OCI-LY7 (cell line): Measurements from ENCODE around the gene EOMES. TPM values are rescaled to one million over a fixed set of nuclear protein-coding genes. Genes with fewer than 3 reads are reported as not detected.

ENCODE experiments used
- BruUV-seq: library from RNA; stranded (reverse); fragments of 400-500 nt; replicated peaks from 2 replicates; lab custom pipeline; 2021; lab: Mats Ljungman, UMichigan
- CTCF ChIA-PET: fragments of 300-600 bp; sonication (Branson Sonifier 250); formaldehyde crosslinking; loops from one replicate; lab custom pipeline; 2022; ENCODE audit warnings: antibody characterized with exemption; ENCODE audit not compliant: unreplicated experiment; lab: Charles Lee
- POLR2A ChIA-PET: fragments of 300-600 bp; sonication (Branson Sonifier 250); formaldehyde crosslinking; loops from one replicate; lab custom pipeline; 2022; ENCODE audit warnings: antibody characterized with exemption; lab: Charles Lee
- DNase-seq: peaks from one replicate; pipeline ENCODE4 v3.0.0-alpha.2; 2015; ENCODE audit warnings: low spot score
- H2AFZ ChIP-seq: fragments of 200-600 bp; sonication (generic), shearing (Covaris generic); 2 replicates; pipeline ENCODE4 v1.6.1; 2014; ENCODE audit warnings: mild to moderate bottlenecking, antibody characterized with exemption, low read length, moderate library complexity
- H3K27ac ChIP-seq: fragments of 200-600 bp; sonication (generic); 2 replicates; pipeline ENCODE4 v1.5.1; 2014; ENCODE audit warnings: mixed run types, low read depth, mild to moderate bottlenecking, moderate library complexity, low read length, inconsistent platforms; ENCODE audit not compliant: poor library complexity, severe bottlenecking
- H3K36me3 ChIP-seq: fragments of 200-600 bp; sonication (generic); 2 replicates; pipeline ENCODE4 v1.6.1; 2014; ENCODE audit warnings: mild to moderate bottlenecking, antibody characterized with exemption, low read length, moderate library complexity, mixed read lengths; ENCODE audit not compliant: insufficient read depth
- H3K4me1 ChIP-seq: fragments of 200-600 bp; sonication (generic); 2 replicates; pipeline ENCODE4 v1.5.1; 2014; ENCODE audit warnings: mild to moderate bottlenecking, low read length; ENCODE audit not compliant: insufficient read depth, poor library complexity, severe bottlenecking
- H3K4me2 ChIP-seq: fragments of 200-600 bp; sonication (generic); 2 replicates; pipeline ENCODE4 v1.6.1; 2014; ENCODE audit warnings: mild to moderate bottlenecking, low read length
- H3K4me3 ChIP-seq: fragments of 200-600 bp; sonication (generic); 2 replicates; pipeline ENCODE4 v1.5.1; 2014; ENCODE audit warnings: mild to moderate bottlenecking, low read depth, low read length; ENCODE audit not compliant: poor library complexity, severe bottlenecking
- H3K79me2 ChIP-seq: fragments of 200-600 bp; sonication (generic); 2 replicates; pipeline ENCODE4 v1.6.1; 2016; ENCODE audit warnings: low read depth, mild to moderate bottlenecking, low read length, moderate library complexity, mixed read lengths; ENCODE audit not compliant: insufficient read depth
- H3K9me2 ChIP-seq: fragments of 200-600 bp; sonication (generic); 2 replicates; pipeline ENCODE4 v1.6.1; 2016; ENCODE audit warnings: mild to moderate bottlenecking, low read length, mixed read lengths; ENCODE audit not compliant: insufficient read depth
- H3K9me3 ChIP-seq: fragments of 200-600 bp; sonication (generic); 2 replicates; pipeline ENCODE4 v1.6.1; 2014; ENCODE audit warnings: mild to moderate bottlenecking, mixed run types, low read length, mixed read lengths
- H4K20me1 ChIP-seq: fragments of 200-600 bp; sonication (generic); 2 replicates; pipeline ENCODE4 v1.6.1; 2014; ENCODE audit warnings: mild to moderate bottlenecking, antibody characterized with exemption, low read length, moderate library complexity, mixed read lengths; ENCODE audit not compliant: insufficient read depth
- EZH2phosphoT487 ChIP-seq: fragments of 200-600 bp; sonication (generic); IDR thresholded peaks from 2 replicates; pipeline ENCODE4 v1.6.1; 2018; ENCODE audit warnings: low read depth, borderline replicate concordance, mild to moderate bottlenecking, mixed run types, antibody characterized with exemption, low read length, moderate library complexity, mixed read lengths
- intact Hi-C: fragments of 100-400 bp; cut with micrococcal nuclease; formaldehyde crosslinking; loops from one replicate; pipeline ENCODE4 v1.10.0; 2022; ENCODE audit not compliant: unreplicated experiment
- total RNA-seq, 2 experiments: library from RNA; depleted of rRNA in 1 of 2; stranded (reverse); fragments of >200 nt in 1 of 2; shearing (Covaris generic) in 1 of 2; gene quantifications; 2 replicates each; pipeline ENCODE4 v1.2.3, GENCODE V29; 2014 to 2022
- TF ChIP-seq, protein P1 (sequence below): fragments of 200-600 bp; sonication (generic); conservative IDR thresholded peaks from 2 replicates; pipeline ENCODE4 v1.5.1; 2014; ENCODE audit warnings: mild to moderate bottlenecking, antibody characterized with exemption, low read length, moderate library complexity, mixed read lengths

EOMES gene
- total RNA-seq, 2 experiments from 2014 or later: not detected

DNA sequence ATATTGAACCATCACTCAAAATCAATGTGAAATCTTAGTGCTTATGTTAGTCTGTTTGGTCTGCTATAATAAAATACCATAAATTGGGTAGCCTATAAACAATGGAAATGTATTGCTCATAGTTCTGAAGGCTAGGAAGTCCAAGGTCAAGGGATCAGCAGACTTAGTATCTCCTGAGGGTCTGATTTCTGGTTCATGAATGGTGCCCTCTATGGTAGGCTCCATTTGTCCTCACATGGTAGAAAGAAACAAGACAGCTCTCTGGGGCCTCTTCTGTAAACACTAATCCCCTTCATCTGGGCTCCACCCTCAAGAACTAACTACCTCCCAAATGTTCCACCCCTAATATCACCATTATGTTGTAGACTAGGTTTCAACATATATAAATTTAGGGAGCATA, 15.0 kb upstream of the EOMES start:
- POLR2A ChIA-PET: interaction anchor here (0.7 kb wide), 1 partner anchor 280 kb away, joined by 3 read pairs; no protein-coding TSS in a partner anchor
- CTCF ChIA-PET: no interaction called here
- Histone ChIP-seq H3K4me1 (no peaks in the 10 kb centered on the region), H3K4me3 (no peak overlapping the region), H3K36me3 (no peaks in the 10 kb centered on the region), H3K79me2 (no peaks in the 10 kb centered on the region), H3K9me2 (no peaks in the 10 kb centered on the region), H3K4me2 (no peak overlapping the region), H2AFZ (no peak overlapping the region), H3K9me3 (no peaks in the 10 kb centered on the region), H3K27ac (no peak overlapping the region), H4K20me1 (no peaks in the 10 kb centered on the region)
- intact Hi-C loops: no loop called here
- BruUV-seq: no TSS peak
- DNase-seq: no peak
- TF ChIP-seq, protein P1, sequence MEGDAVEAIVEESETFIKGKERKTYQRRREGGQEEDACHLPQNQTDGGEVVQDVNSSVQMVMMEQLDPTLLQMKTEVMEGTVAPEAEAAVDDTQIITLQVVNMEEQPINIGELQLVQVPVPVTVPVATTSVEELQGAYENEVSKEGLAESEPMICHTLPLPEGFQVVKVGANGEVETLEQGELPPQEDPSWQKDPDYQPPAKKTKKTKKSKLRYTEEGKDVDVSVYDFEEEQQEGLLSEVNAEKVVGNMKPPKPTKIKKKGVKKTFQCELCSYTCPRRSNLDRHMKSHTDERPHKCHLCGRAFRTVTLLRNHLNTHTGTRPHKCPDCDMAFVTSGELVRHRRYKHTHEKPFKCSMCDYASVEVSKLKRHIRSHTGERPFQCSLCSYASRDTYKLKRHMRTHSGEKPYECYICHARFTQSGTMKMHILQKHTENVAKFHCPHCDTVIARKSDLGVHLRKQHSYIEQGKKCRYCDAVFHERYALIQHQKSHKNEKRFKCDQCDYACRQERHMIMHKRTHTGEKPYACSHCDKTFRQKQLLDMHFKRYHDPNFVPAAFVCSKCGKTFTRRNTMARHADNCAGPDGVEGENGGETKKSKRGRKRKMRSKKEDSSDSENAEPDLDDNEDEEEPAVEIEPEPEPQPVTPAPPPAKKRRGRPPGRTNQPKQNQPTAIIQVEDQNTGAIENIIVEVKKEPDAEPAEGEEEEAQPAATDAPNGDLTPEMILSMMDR: no peak
- TF ChIP-seq EZH2phosphoT487: no peak

DNA sequence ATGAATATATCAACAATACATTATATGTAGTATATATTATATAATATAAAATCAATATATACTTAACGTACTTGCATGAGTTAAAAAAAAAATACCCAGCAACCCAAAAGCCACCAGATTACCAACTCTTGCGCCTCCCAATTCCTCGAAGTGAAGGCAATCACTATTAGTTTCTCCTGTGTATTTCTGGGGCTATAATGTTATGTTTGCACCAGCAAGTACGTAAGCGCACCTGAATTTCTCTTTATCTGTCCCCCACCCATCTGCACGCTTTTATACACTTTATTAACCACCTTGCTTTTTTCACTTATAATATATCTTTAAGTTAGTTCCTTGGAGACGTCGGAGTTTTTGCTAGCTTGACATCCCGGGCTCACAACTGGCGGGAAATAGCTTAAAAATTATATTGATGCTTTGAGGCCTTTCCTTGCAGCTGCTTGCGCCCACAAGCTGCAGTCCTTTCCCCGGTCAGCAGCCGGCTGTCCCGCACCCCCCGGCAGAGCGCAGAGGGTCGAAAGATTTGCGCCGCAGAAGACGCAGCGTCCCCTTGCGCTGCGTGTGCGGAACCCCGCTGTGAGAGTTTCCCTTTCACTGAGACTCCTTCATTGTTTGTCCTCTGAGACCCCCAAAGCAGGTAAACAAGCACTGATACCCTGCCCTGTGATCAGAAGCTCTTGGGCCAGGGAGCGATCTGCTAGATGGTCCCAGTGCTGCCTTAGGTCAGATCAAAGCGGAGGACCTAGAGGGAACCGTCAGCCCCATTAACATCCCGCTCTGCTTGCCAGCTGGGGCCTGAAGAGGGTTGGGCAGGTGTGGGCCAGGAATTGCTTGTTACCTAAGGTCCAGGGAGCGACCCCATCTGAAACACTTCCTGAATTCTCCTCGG, 8.9 kb upstream of the EOMES start:
- H3K4me3 ChIP-seq: no peak overlapping the region
- no peak overlapping the region for H2AFZ ChIP-seq
- no peak overlapping the region for H3K4me2 ChIP-seq
- no peak overlapping the region for H3K27ac ChIP-seq
- no peaks in the 10 kb centered on the region for H4K20me1 ChIP-seq
- ChIA-PET POLR2A (no interaction called here), CTCF (no interaction called here)
- no peaks in the 10 kb centered on the region for H3K79me2 ChIP-seq
- TF ChIP-seq, protein P1: no peak
- TF ChIP-seq EZH2phosphoT487: no peak
- DNase-seq: no peak
- H3K9me2 ChIP-seq: no peaks in the 10 kb centered on the region
- intact Hi-C loops: no loop called here
- H3K36me3 ChIP-seq: no peaks in the 10 kb centered on the region
- no peaks in the 10 kb centered on the region for H3K4me1 ChIP-seq
- BruUV-seq: no TSS peak
- no peaks in the 10 kb centered on the region for H3K9me3 ChIP-seq
